Activated T-cell treated with anti-CD3 and anti-CD28 coated beads, Interleukin-2, amount 50 U/mL, for 4 hours (primary cell): ENCODE measurements around the gene TNFRSF4. TPM values are rescaled to one million over a fixed set of nuclear protein-coding genes. Genes with fewer than 3 reads are reported as not detected.
"Not testable (repeated sequence)": the region's sequence is repeated elsewhere in the genome, so short reads cannot be mapped to it uniquely, and the experiment has no call there.

Experiments used
- ATAC-seq, 2 donors: fragments of 200-7000 bp; cut with Tn5 transposase; one replicate each; pipeline ENCODE4 v1.10.0; 2021
- DNase-seq: peaks from one replicate; pipeline ENCODE4 v3.0.0-alpha.2; 2020
- H3K27me3 Mint-ChIP-seq: one replicate; pipeline ENCODE4 v1.8.0; 2021; ENCODE audit warnings: low read depth, mixed read lengths
- H3K36me3 Mint-ChIP-seq: one replicate; pipeline ENCODE4 v1.8.0; 2022; ENCODE audit warnings: mixed read lengths; ENCODE audit not compliant: insufficient read depth
- H3K4me1 Mint-ChIP-seq: one replicate; pipeline ENCODE4 v1.8.0; 2021; ENCODE audit warnings: low read depth, mixed read lengths
- H3K4me3 Mint-ChIP-seq: one replicate; pipeline ENCODE4 v1.8.0; 2021; ENCODE audit warnings: mild to moderate bottlenecking, moderate library complexity, mixed read lengths
- H3K9me3 Mint-ChIP-seq: one replicate; pipeline ENCODE4 v1.8.0; 2021; ENCODE audit warnings: mixed read lengths
- total RNA-seq, 3 donors: library from RNA; stranded (reverse); gene quantifications; one replicate each; pipeline ENCODE4 v1.2.1, GENCODE V29; 2021

TNFRSF4 gene
- total RNA-seq, 3 donors from 2014 or later = 480 to 735 (median 495) TPM

DNA sequence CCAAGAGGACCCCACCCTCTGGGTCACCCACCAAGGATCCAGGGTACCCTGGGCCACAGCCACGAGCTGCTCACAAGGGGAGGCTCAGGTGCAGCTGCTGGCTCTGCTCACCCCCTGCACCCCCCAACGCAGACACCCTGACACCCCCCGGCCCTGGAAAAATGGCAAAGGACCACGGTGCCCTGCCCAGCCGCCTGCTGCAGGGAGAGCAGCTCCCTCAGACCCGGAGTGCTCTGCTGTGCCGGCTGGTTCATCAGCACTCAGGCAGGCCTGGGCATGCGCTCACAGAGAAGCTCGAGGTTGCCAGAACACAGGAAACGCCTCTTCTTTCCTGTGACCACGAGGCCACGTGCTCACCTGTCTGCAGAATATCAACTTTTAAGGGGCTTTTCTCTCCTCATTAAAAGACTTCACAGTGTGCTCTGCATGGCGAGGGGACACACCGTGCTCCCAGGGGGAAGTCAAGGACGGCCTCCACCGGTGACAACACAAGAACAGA, 36.9 kb upstream of the TNFRSF4 start:
- peaks cover 14% of the 10 kb centered on the region for H3K36me3 Mint-ChIP-seq
- DNase-seq (peak; percentile 77), ATAC-seq (peak; percentile 77 to 92)
- H3K4me3 Mint-ChIP-seq = peak overlapping the region; percentile 40
- peaks cover 1% of the 10 kb centered on the region for H3K27me3 Mint-ChIP-seq
- H3K9me3 Mint-ChIP-seq = no peaks in the 10 kb centered on the region
- peaks cover 11% of the 10 kb centered on the region for H3K4me1 Mint-ChIP-seq

DNA sequence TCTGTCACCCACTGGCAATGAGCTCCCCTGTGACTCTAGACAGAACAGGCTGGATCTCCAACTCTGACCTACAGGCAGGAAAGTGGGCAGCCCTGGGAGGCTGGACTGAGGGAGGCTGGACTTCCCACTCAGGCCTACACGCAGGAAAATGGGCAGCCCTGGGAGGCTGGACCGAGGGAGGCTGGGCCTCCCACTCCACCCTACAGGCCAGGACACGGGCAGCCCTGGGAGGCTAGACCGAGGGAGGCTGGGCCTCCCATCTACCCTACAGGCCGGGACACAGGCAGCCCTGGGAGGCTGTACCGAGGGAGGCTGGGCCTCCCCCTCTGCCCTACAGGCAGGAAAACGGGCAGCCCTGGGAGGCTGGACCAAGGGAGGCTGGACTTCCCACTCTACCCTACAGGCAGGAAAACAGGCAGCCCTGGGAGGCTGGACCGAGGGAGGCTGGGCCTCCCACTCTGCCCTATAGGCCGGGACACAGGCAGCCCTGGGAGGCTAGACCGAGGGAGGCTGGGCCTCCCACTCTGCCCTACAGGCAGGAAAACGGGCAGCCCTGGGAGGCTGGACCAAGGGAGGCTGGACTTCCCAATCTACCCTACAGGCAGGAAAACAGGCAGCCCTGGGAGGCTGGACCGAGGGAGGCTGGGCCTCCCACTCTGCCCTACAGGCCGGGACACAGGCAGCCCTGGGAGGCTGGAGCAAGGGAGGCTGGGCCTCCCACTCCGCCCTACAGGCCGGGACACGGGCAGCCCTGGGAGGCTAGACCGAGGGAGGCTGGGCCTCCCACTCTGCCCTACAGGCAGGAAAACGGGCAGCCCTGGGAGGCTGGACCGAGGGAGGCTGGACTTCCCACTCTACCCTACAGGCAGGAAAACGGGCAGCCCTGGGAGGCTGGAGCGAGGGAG, 34.3 kb upstream of the TNFRSF4 start:
- not testable (repeated sequence) for H3K4me3 Mint-ChIP-seq, H3K9me3 Mint-ChIP-seq, H3K36me3 Mint-ChIP-seq, H3K27me3 Mint-ChIP-seq, DNase-seq, ATAC-seq
- peaks cover 11% of the 10 kb centered on the region for H3K4me1 Mint-ChIP-seq

DNA sequence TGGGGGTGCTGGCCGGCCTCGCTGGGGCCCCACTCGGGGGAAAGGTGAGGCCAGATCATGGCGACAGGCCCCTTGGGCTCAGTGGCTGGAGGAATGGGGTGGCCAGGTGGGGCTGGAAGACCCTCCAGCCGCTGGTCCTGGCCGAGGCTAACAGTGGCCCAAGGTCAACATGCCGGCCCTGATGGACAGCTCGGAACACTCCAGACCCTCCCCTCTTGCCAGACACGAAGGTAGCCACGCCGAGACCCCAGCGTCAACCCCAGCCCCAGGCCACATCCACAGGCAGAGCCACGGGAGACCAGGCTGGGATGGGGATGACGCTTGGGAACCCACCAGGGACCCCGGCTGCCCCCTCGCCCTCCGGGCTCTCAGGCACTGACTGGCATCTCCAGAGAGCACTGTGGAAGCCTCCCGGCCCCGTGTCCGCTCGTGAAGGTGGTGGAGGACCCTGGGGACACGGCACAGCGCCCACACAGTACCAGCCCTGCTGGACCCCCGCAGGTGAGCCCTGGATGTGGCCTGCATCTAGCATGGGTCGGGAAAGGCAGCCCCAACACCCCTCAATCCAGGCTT, 33.5 kb upstream of the TNFRSF4 start:
- no peaks in the 10 kb centered on the region for H3K9me3 Mint-ChIP-seq
- ATAC-seq (no peak), DNase-seq (no peak)
- no peaks in the 10 kb centered on the region for H3K36me3 Mint-ChIP-seq
- no peak overlapping the region for H3K4me3 Mint-ChIP-seq
- H3K4me1 Mint-ChIP-seq = peaks cover 11% of the 10 kb centered on the region
- peaks cover 1% of the 10 kb centered on the region for H3K27me3 Mint-ChIP-seq

DNA sequence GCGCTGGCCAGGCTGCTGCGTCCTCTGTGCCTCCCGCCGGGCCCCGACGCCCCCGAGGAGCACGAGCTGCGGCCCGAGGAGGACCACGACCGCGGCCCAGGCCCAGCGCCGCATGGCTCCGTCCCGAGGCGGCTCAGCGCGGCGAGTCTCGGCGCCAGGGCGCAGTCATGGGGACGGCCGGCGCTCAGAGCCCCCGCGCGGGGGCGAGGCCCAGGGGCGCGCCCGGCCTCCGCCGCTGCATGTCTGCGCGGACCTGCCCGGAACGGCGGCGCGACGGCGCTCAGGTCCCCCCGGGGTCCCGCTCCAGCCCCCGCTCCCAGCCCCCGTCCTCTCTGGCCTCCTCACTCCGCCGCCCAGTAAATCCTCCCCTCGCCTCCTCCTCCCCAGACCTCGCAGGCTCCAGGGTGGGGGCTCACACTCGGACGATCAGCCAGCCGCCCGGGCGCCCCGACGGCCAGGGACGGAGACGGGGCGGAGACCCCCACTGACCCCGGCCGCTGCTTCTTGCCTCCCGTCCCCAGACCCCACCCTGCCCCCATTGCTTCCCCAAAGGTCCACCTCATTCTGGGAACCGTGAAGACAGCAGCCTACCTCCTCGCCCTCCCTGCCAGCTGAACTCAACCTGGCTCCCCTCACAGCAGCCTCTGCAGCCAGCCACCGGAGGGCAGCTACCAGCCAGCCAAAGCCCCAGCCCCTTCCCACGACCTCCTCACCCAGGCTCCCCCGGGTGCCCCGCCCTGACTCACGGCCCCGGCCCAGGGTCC, 32.8 kb upstream of the TNFRSF4 start, which contains the start of gene C1QTNF12:
C1QTNF12 (minus strand) TSS at position 146 of the 764 bp plus-strand sequence; CDS start at position 114, 32 bp downstream.
- Mint-ChIP-seq H3K27me3 (peaks cover 1% of the 10 kb centered on the region), H3K4me3 (no peak within 1 kb of the TSS), H3K4me1 (peaks cover 11% of the 10 kb centered on the region), H3K36me3 (no peaks in the 10 kb centered on the region), H3K9me3 (no peaks in the 10 kb centered on the region)
- DNase-seq (no peak), ATAC-seq (peak; percentile 27 to 38)

DNA sequence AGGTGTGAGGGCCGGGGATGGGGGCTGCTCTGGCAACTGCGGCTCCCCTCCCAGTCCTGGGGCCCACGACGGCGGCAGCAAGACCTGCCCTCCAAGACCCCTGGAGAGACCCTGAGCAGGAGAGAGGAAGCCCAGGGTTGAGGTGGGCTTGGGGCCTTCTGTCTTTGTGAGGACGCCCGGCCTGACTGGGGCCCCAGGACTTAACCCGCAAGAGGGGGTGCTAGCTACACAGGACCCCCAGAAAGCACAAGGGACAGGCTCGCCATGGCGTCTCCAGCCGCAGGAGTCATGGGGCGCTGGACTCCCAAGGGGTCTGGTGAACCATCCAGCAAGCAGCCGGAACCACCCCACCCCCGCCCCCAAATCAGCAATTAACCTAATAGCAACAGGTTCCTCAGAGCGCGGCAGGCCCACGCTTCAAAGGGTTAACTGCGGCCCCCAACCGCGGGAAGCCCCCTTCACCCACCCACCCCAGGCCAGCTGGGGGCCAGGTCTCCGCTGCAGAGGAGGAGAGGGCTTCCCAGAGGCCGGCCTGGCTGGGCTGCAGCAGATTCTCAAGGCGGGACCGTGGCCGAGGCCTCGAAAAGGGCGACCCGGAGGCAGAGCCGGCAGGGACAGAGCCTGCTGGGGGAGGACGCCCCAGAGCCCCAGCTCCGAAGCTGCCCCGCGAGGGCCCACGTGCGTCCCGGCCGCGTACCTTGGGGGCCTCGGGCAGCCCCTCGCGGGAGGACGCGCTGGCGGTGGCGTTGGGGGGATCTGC, 32.0 kb upstream of the TNFRSF4 start:
- ATAC-seq (no peak), DNase-seq (no peak)
- H3K9me3 Mint-ChIP-seq = no peaks in the 10 kb centered on the region
- H3K36me3 Mint-ChIP-seq = no peaks in the 10 kb centered on the region
- peaks cover 9% of the 10 kb centered on the region for H3K4me1 Mint-ChIP-seq
- no peak overlapping the region for H3K4me3 Mint-ChIP-seq
- peaks cover 1% of the 10 kb centered on the region for H3K27me3 Mint-ChIP-seq

DNA sequence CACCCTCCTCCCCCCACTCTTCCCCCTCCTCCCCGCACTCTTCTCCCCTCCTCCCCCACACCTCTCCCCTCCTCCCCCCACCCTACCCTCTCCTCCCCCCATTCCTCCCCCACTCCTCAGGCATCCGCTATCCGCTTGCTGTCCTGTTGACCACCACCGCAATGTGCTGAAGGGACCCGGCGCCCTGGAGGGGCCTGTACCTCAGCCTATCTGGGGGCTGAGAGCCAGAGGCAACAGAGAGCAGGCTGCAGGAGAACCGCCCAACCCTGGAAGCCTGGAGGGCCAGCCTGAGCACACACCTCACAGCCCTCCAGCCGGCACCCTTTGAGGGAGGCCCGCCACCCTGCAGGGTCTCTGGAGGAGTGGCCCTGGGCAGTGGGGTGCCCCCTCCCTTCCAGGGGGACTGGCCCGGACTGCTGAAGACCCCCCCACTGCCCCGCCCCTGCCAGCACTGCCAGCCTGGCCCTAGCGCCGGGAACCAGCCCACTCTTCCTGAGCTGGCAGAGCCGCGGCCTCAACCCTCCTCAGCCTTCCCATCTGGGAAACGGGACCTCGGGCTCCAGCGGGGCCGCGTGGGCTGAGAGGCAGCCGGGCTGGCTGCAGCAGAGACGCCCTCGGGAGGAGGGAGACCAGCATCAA, 31.3 kb upstream of the TNFRSF4 start:
- DNase-seq = no peak
- H3K4me3 Mint-ChIP-seq = no peak overlapping the region
- H3K36me3 Mint-ChIP-seq = no peaks in the 10 kb centered on the region
- no peak for ATAC-seq
- no peaks in the 10 kb centered on the region for H3K9me3 Mint-ChIP-seq
- peaks cover 6% of the 10 kb centered on the region for H3K4me1 Mint-ChIP-seq
- peaks cover 1% of the 10 kb centered on the region for H3K27me3 Mint-ChIP-seq

DNA sequence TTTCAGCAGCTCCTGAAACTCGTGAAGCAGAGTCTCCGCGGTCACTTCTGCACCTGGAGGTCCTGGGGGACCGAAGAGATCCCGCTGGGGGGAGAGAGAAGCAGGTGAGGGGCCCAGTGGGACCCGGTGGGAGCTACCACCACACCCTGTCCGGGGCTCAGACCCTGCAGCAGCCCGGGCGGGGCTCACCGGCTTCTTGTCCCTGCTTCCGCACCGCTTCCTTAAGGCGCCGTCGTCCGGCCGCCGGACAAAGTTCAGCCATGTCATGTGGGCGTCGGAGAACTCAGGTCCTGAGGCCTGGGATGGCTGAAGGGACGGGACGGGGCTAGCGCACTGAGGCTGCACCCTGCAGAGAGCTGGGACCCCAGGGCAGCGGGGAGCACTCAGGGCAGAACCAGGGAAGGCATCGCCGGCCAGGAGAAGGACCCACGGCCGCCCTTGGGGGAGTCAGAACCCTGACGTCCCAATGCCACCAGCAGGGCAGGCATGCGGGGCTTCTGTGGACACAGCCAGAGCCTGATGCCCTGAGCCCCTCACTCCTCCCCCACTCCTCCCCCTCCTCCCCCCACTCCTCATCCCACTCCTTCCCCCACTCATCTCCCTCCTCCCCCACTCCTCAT, 30.3 kb upstream of the TNFRSF4 start:
- H3K4me1 Mint-ChIP-seq = no peaks in the 10 kb centered on the region
- no peak overlapping the region for H3K4me3 Mint-ChIP-seq
- no peaks in the 10 kb centered on the region for H3K36me3 Mint-ChIP-seq
- no peak for ATAC-seq
- no peaks in the 10 kb centered on the region for H3K9me3 Mint-ChIP-seq
- peaks cover 1% of the 10 kb centered on the region for H3K27me3 Mint-ChIP-seq
- no peak for DNase-seq

DNA sequence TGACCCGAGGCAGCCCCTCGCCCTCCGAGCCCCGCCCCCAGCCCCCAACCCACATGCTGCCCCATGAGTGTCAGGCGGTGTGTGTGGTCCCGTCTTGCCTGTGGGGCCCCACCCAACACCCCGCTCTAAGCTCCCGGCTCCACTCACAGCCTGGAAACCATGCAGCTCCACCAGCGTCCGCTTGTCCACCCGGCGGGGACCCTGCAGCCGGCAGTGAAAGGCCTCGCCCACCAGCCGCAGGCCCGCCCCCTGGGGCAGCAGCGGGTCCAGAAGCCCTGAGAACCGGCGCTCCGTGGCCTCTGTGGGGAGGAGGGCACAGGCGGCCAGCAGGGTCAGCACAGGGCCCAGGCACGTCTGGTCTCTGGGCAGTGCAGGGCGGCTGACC, 29.8 kb upstream of the TNFRSF4 start:
- H3K36me3 Mint-ChIP-seq = no peaks in the 10 kb centered on the region
- no peaks in the 10 kb centered on the region for H3K9me3 Mint-ChIP-seq
- ATAC-seq (no peak), DNase-seq (no peak)
- no peak overlapping the region for H3K4me3 Mint-ChIP-seq
- H3K27me3 Mint-ChIP-seq = peaks cover 2% of the 10 kb centered on the region
- no peaks in the 10 kb centered on the region for H3K4me1 Mint-ChIP-seq

DNA sequence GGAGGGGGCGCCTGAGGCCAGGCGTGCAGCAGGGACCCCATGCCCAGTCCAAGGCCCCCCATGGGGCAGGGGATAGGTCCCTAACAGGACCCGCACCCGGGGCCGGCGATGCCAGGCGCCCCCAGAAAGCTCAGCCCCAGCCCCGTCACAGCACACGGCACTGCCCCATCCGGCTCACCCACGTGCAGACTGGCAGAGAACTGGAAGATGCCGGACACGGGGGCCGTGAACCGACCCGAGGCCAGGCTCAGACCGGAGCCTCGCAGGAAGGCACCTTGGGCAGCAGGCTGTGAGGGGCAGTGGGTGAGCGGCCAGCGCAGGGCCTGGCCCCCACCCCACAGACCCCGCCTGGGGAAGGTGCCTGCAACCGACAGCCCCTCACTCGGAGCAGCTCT, 29.3 kb upstream of the TNFRSF4 start:
- Mint-ChIP-seq H3K4me1 (no peaks in the 10 kb centered on the region), H3K9me3 (no peaks in the 10 kb centered on the region), H3K36me3 (no peaks in the 10 kb centered on the region), H3K4me3 (no peak overlapping the region), H3K27me3 (peaks cover 3% of the 10 kb centered on the region)
- DNase-seq (no peak), ATAC-seq (no peak)

DNA sequence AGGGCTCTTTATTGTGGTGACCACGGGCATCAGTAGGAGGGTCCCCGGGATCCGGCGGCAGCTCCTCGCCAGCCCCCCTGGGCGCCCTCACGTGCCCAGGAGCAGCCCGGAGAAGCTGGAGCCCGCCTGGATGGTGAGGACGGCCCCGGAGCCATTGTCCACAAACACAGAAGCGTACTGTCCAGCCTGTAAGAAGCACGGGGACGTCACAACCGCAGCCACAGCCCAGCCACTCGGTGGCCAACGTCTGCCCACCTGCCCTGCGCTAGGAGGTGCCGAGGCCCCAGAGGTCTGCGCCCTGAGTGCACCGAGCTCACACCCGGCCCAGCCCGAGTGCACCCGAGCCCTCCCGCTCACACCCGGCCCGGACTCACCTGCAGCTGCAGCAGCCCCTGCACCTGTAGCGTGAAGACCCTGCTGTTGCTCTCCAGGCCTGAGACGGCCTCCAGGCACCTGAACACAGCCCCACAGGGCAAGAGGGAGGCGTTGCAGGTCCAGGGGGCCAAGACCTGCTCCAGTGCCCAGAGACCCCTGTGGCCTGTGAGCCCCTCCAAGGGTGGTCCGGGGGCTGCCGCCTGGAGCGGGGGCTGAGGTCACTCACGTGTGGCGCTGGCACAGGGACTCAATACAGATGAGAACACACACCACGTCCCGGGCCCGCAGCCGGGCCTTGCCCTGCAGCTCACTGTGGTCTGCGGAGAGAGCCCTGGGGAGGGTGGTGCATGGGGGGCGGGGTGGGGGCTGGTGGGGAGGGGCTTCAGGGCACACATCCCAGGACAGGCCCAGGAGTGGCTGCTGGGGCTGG, 28.7 kb upstream of the TNFRSF4 start:
- Mint-ChIP-seq H3K4me1 (no peaks in the 10 kb centered on the region), H3K9me3 (no peaks in the 10 kb centered on the region), H3K4me3 (no peak overlapping the region), H3K27me3 (peaks cover 3% of the 10 kb centered on the region), H3K36me3 (no peaks in the 10 kb centered on the region)
- no peak for ATAC-seq
- no peak for DNase-seq

DNA sequence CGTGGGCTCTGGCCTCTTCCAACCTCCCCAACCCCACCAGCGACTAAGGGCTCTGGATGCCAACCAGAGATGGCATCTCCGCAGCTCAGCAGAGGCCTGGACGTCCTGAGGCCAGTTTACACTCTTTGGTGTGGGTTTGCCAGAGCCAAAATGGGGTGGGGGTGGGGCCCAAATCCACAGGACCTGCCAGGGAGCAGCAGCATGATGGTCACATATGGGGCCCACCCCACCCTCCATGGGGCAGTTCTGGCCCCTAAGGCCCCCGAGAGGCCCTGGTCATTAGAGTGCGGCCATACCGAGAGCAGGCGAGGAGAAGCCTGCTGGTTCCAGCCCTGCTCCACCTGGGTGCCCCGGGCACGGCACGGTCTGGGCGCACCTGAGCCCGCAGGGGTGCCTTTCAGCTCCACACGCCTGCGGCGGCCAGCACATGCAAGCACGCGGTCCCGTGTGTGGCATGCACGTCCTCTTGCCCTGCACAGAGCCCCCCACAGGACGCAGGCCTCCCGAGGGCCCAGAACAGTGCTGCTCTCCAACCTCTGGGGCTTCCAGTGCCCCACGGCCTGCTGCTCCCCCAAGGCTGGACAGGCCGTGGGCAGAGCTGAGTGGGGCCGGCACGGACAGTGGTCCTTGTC, 27.8 kb upstream of the TNFRSF4 start:
- Mint-ChIP-seq H3K9me3 (no peaks in the 10 kb centered on the region), H3K4me1 (no peaks in the 10 kb centered on the region), H3K36me3 (no peaks in the 10 kb centered on the region), H3K27me3 (peaks cover 3% of the 10 kb centered on the region), H3K4me3 (no peak overlapping the region)
- ATAC-seq = no peak
- DNase-seq = no peak

DNA sequence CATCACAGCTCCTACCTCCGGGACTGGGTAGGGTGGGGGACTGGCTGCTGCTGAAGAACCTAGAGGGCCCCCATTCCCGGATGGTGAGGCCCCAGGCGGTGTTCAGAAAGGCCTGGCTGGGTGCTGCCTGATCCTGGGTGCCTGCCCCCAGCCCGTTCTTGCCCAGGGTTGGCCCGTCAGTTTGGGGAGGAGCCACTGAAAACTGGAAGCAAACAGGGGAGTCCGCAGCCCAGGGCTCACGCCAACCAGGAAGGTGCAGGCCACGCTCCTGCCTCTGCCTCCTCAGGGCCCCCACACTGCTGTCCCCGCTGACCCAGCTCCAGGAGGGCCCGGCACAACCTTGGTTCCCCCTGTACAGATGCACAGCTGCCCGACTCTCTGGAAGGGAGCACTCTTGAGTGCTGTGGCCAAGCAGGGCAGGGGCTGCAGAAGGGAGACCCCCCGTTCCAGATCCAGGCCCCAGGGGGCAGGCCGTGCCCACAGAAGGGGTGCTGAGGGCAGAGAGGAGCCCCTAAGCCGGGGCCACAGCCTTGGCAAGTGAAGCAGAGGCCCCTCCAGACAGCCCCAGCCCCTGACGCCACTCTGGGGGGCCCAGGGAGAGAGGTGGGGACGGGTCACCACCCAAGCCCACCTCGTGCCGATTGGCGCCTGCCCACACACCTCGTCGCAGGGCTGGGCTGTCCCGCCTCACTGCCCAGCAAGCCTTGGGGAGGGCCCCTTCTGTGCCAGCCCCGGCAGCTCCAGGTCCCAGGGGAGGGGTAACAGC, 27.1 kb upstream of the TNFRSF4 start:
- DNase-seq = no peak

More for the DNA sequence above, 27.1 kb upstream of the TNFRSF4 start:
- H3K36me3 Mint-ChIP-seq = no peaks in the 10 kb centered on the region
- no peaks in the 10 kb centered on the region for H3K4me1 Mint-ChIP-seq
- no peak for ATAC-seq
- H3K27me3 Mint-ChIP-seq = peaks cover 3% of the 10 kb centered on the region
- no peaks in the 10 kb centered on the region for H3K9me3 Mint-ChIP-seq
- H3K4me3 Mint-ChIP-seq = no peak overlapping the region
